Natural killer cell (primary cell): ENCODE data around the gene LSM3. TPM values are rescaled to one million over a fixed set of nuclear protein-coding genes. Genes with fewer than 3 reads are reported as not detected.

Source experiments
- ATAC-seq, 3 donors: fragments of 150-1000 bp in 2 of 3; fragments of 200-7000 bp in 1 of 3; cut with Tn5 transposase; 1 replicate in 1 of 3; 2 replicates in 2 of 3; pipeline ENCODE4 v1.10.0; 2021; ENCODE audit warnings: mild to moderate bottlenecking in 2 of 3, moderate library complexity in 2 of 3
- DNase-seq, 2 donors: peaks; one replicate each; pipeline versions ENCODE4 v3.0.0 to v3.0.0-alpha.2; 2013 to 2021; ENCODE audit warnings: mixed read lengths in 1 of 2
- H3K27ac ChIP-seq: one replicate; pipeline ENCODE4 v1.5.1; 2013; ENCODE audit warnings: mild to moderate bottlenecking, low read length
- H3K27me3 ChIP-seq: one replicate; pipeline ENCODE4 v1.6.1; 2013; ENCODE audit warnings: low read length; ENCODE audit not compliant: control insufficient read depth, insufficient read depth
- H3K36me3 ChIP-seq: one replicate; pipeline ENCODE4 v1.6.1; 2013; ENCODE audit warnings: low read length; ENCODE audit not compliant: control insufficient read depth, insufficient read depth
- H3K4me1 ChIP-seq: one replicate; pipeline ENCODE4 v1.6.1; 2013; ENCODE audit warnings: low read length; ENCODE audit not compliant: control insufficient read depth, insufficient read depth
- H3K4me3 ChIP-seq: one replicate; pipeline ENCODE4 v1.5.1; 2013; ENCODE audit warnings: low read length
- H3K9me3 ChIP-seq: one replicate; pipeline ENCODE4 v1.6.1; 2013; ENCODE audit warnings: low read length; ENCODE audit not compliant: control insufficient read depth, insufficient read depth
- H3K27ac Mint-ChIP-seq, 2 donors: one replicate each; pipeline ENCODE4 v1.8.0; 2022; ENCODE audit warnings: mild to moderate bottlenecking in 2 of 2, mixed read lengths in 2 of 2, moderate library complexity in 1 of 2
- H3K27me3 Mint-ChIP-seq, 2 donors: one replicate each; pipeline ENCODE4 v1.8.0; 2022; ENCODE audit warnings: low read depth in 2 of 2, mixed read lengths in 2 of 2
- H3K36me3 Mint-ChIP-seq: one replicate; pipeline ENCODE4 v1.8.0; 2022; ENCODE audit warnings: mixed read lengths
- H3K4me1 Mint-ChIP-seq, 2 donors: one replicate each; pipeline ENCODE4 v1.8.0; 2022; ENCODE audit warnings: mixed read lengths in 2 of 2
- H3K4me3 Mint-ChIP-seq: one replicate; pipeline ENCODE4 v1.8.0; 2022; ENCODE audit warnings: mild to moderate bottlenecking, moderate library complexity, mixed read lengths
- H3K9me3 Mint-ChIP-seq, 2 donors: one replicate each; pipeline ENCODE4 v1.8.0; 2022; ENCODE audit warnings: mixed read lengths in 2 of 2
- WGBS: methylation state at CpG from one replicate; pipeline ENCODE4 v1.1.7; 2013; ENCODE audit warnings: missing lambda C conversion rate; ENCODE audit not compliant: insufficient coverage; 5-methylcytosine and 5-hydroxymethylcytosine counted together
- intact Hi-C: fragments of 100-400 bp; cut with micrococcal nuclease; formaldehyde crosslinking; loops from one replicate; pipeline ENCODE4 v1.14.2; 2022
- total RNA-seq, 4 donors: library from RNA; stranded (reverse); fragments of 120-200 nt in 1 of 4; gene quantifications; one replicate each; pipeline versions ENCODE4 v1.2.3 to v1.2.4, GENCODE V29; 2013 to 2022
- TF ChIP-seq, protein P1 (sequence below): fragments of 200-600 bp; IDR thresholded peaks from one replicate; pipeline ENCODE4 v1.8.0; 2022; ENCODE audit warnings: antibody characterized with exemption

Gene LSM3
- total RNA-seq, 3 donors from 2014 or later (not counting 1 experiment from before 2014, with no cell fraction given): 7.6 to 9.1 (median 8.9) TPM

GRCh38 chr3:14245248-14245639 lies 66.6 kb downstream of the LSM3 start:
- Mint-ChIP-seq H3K27ac (no peak overlapping the region), H3K27me3 (peaks cover 13 to 15% of the 10 kb centered on the region in 2 donors), H3K9me3 (no peaks in the 10 kb centered on the region), H3K36me3 (no peaks in the 10 kb centered on the region), H3K4me1 (no peaks in the 10 kb centered on the region), H3K4me3 (no peak overlapping the region)
- 85% methylated on average over 4 of the region's 6 CpGs for WGBS
- Histone ChIP-seq H3K36me3 (no peaks in the 10 kb centered on the region), H3K4me3 (no peak overlapping the region), H3K4me1 (no peaks in the 10 kb centered on the region), H3K27ac (no peak overlapping the region), H3K9me3 (no peaks in the 10 kb centered on the region), H3K27me3 (no peaks in the 10 kb centered on the region)
- no peak for ATAC-seq
- no peak for DNase-seq
- intact Hi-C loops: no loop called here
- TF ChIP-seq, protein P1, sequence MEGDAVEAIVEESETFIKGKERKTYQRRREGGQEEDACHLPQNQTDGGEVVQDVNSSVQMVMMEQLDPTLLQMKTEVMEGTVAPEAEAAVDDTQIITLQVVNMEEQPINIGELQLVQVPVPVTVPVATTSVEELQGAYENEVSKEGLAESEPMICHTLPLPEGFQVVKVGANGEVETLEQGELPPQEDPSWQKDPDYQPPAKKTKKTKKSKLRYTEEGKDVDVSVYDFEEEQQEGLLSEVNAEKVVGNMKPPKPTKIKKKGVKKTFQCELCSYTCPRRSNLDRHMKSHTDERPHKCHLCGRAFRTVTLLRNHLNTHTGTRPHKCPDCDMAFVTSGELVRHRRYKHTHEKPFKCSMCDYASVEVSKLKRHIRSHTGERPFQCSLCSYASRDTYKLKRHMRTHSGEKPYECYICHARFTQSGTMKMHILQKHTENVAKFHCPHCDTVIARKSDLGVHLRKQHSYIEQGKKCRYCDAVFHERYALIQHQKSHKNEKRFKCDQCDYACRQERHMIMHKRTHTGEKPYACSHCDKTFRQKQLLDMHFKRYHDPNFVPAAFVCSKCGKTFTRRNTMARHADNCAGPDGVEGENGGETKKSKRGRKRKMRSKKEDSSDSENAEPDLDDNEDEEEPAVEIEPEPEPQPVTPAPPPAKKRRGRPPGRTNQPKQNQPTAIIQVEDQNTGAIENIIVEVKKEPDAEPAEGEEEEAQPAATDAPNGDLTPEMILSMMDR: no peak

GRCh38 chr3:14245822-14246221 lies 67.2 kb downstream of the LSM3 start:
- TF ChIP-seq, protein P1: no peak
- intact Hi-C loops: no loop called here
- 69% methylated on average over 3 of the region's 3 CpGs for WGBS

GRCh38 chr3:14246414-14246813 lies 67.8 kb downstream of the LSM3 start:
- 95% methylated on average over 5 of the region's 5 CpGs for WGBS
- DNase-seq: no peak
- Mint-ChIP-seq H3K4me3 (no peak overlapping the region), H3K27ac (no peak overlapping the region), H3K4me1 (no peaks in the 10 kb centered on the region), H3K36me3 (no peaks in the 10 kb centered on the region), H3K27me3 (peaks cover 13 to 15% of the 10 kb centered on the region in 2 donors), H3K9me3 (no peaks in the 10 kb centered on the region)
- no peak overlapping the region for H3K27ac ChIP-seq
- no peak for ATAC-seq
- no peaks in the 10 kb centered on the region for H3K4me1 ChIP-seq
- no peak overlapping the region for H3K4me3 ChIP-seq
- H3K36me3 ChIP-seq: no peaks in the 10 kb centered on the region
- H3K27me3 ChIP-seq: no peaks in the 10 kb centered on the region
- TF ChIP-seq, protein P1: no peak
- intact Hi-C loops: no loop called here
- H3K9me3 ChIP-seq: no peaks in the 10 kb centered on the region

More at GRCh38 chr3:14245822-14246221, 67.2 kb downstream of the LSM3 start:
- no peaks in the 10 kb centered on the region for H3K36me3 Mint-ChIP-seq
- H3K9me3 Mint-ChIP-seq: no peaks in the 10 kb centered on the region
- peaks cover 13 to 15% of the 10 kb centered on the region in 2 donors for H3K27me3 Mint-ChIP-seq
- Histone ChIP-seq H3K27me3 (no peaks in the 10 kb centered on the region), H3K36me3 (no peaks in the 10 kb centered on the region), H3K27ac (no peak overlapping the region), H3K4me1 (no peaks in the 10 kb centered on the region), H3K4me3 (no peak overlapping the region), H3K9me3 (no peaks in the 10 kb centered on the region)
- no peak overlapping the region for H3K27ac Mint-ChIP-seq
- no peak overlapping the region for H3K4me3 Mint-ChIP-seq
- no peak for DNase-seq
- ATAC-seq: no peak
- H3K4me1 Mint-ChIP-seq: no peaks in the 10 kb centered on the region

- intact Hi-C loops: no loop called here
- H3K4me1 Mint-ChIP-seq: no peaks in the 10 kb centered on the region
- 81% methylated on average over 3 of the region's 3 CpGs for WGBS
These were observed 69.8 kb downstream of the LSM3 start for GRCh38 chr3:14248477-14248848.

More at GRCh38 chr3:14248477-14248848, 69.8 kb downstream of the LSM3 start:
- DNase-seq (no peak), ATAC-seq (no peak)
- Histone ChIP-seq H3K4me3 (no peak overlapping the region), H3K4me1 (no peaks in the 10 kb centered on the region), H3K27ac (no peak overlapping the region), H3K36me3 (no peaks in the 10 kb centered on the region), H3K27me3 (no peaks in the 10 kb centered on the region), H3K9me3 (no peaks in the 10 kb centered on the region)
- no peak overlapping the region for H3K27ac Mint-ChIP-seq
- no peak overlapping the region for H3K4me3 Mint-ChIP-seq
- H3K27me3 Mint-ChIP-seq: peaks cover 0 to 14% of the 10 kb centered on the region in 2 donors
- H3K36me3 Mint-ChIP-seq: no peaks in the 10 kb centered on the region
- TF ChIP-seq, protein P1: no peak
- H3K9me3 Mint-ChIP-seq: no peaks in the 10 kb centered on the region
